ENCODE measurements around the gene ZNF681.
"Not testable (repeated sequence)": the region's sequence is repeated elsewhere in the genome, so short reads cannot be mapped to it uniquely, and the experiment has no call there.

ZNF681 gene

GRCh38 chr19:23774524-23774971 lies 15.9 kb upstream of the ZNF681 start:
- DNase-seq (ENCODE audit: extremely low read depth in 1 of 2, low read depth in 1 of 2), result no peak

- no peak for DNase-seq (ENCODE audit: extremely low read depth in 1 of 2, low read depth in 1 of 2)
Measured at GRCh38 chr19:23774106-23774505, 15.4 kb upstream of the ZNF681 start.

- no peak for DNase-seq (ENCODE audit: extremely low read depth in 1 of 2, low read depth in 1 of 2)
Measured at GRCh38 chr19:23772675-23773063, 14.0 kb upstream of the ZNF681 start.

DNA sequence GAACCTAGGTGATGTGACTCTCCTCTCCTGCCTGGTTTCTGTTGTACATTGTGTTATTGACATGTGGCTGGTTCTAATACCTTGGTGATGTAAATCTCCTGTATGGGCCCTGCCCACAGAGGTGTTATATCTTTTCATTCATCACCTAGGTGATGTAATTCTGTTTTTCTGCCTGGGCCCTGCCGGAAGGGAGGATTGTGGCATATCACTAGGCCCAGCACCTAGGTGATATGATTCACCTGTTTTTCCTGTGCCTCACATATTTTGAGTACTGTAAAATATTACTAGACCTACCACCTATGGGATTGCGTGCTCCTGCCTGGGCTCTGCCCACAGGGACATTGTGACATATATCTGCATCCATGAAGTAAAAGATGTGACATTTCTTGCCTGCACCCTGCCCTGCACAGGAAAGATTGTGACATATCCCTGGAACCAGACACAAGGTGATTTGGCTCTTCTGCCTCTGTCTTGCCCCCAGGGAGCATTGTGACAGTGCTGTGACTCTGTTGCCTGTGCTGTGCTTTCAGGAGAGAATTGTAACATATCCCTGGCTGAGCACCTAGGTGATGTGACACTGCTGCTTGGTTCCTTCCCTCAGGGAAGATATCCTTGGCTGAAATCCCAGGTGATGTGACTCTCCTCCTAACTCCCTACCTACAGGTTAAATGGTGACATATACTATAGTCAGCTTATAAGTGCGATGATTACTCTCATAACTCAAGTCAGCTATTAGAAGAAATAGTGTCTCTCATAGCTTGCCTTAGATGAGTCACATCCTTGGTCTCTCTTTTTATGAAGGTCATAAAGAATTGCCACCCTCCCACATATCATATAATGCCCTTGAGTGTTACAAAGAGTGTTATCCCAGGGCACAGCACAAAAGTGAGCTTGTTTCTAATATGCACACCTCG lies 13.3 kb upstream of the ZNF681 start:
- no peak for DNase-seq (ENCODE audit: extremely low read depth in 1 of 2, low read depth in 1 of 2)

GRCh38 chr19:23771316-23771715 lies 12.6 kb upstream of the ZNF681 start:
- DNase-seq (ENCODE audit: extremely low read depth in 1 of 2, low read depth in 1 of 2), result no peak

DNA sequence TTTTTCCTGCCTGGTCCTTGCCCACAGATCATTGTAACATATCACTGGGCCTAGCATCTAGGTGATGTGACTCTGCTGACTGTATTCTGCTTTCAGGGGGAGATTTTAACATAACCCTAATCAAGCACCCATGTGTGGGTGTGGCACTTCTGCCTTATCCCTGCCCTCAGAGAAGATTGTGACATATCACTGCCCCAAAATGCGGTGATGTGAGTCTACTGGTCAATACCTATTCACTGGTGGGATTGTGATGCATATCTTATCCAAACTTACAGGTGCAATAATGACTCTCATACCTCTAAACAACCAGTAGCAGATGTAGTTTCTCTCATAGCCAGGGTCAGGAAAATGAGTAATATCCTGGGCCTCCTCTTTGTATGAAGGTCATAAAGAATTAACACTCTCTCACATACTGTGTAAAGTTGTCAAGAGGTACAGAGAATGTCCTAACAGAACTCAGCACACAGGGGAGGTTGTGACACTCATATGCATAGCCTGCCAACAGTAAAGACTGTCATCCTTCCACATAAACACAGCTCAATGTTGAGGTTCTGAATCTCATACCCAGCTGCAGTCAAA lies 12.1 kb upstream of the ZNF681 start:
- DNase-seq (ENCODE audit: extremely low read depth in 1 of 2, low read depth in 1 of 2), result no peak

DNA sequence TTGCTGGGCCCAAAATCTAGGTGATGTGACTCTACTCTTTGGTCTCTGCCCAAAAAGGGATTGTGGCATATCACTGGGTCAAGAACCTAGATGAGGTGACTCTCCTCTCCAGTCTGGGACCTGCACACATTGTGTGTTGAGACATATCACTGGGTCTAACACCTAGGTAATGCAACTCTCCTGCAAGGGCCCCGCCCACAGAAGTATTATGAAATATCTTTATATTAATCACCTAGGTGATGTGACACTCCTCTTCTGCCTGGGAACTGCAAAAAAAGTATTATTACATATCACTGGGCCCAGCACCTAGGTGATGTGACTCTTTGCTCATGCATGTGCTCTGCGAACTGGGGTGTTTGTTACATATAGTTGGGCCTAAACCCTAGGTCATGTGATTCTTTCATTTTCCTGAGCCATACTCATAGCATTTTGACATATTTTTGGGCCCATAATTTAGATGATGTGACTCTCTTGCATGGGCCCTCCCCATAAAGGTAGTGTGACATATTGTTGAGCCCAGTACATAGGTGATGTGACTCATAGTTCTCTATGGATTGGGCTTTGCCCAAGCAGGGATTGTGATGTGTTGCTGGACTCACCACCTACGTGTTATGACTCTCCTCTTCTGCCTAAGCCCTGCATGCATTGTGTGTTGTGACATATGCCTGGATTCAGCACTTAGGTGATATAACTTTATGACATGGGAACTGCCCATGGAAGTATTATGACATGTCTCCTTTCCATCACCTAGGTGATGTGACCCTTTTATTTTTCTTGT lies 11.2 kb upstream of the ZNF681 start:
- no peak for DNase-seq (ENCODE audit: extremely low read depth in 1 of 2, low read depth in 1 of 2)

- DNase-seq (ENCODE audit: extremely low read depth in 1 of 2, low read depth in 1 of 2), result no peak
Measured at GRCh38 chr19:23766951-23767350, 8.3 kb upstream of the ZNF681 start.

- DNase-seq (ENCODE audit: extremely low read depth in 1 of 2, low read depth in 1 of 2), result no peak
Measured at GRCh38 chr19:23764781-23765180, 6.1 kb upstream of the ZNF681 start.

GRCh38 chr19:23762884-23763711 lies 4.4 kb upstream of the ZNF681 start:
- DNase-seq (ENCODE audit: extremely low read depth in 1 of 2, low read depth in 1 of 2), result peak; percentile 46 to 73

GRCh38 chr19:23762548-23762883 lies 3.8 kb upstream of the ZNF681 start:
- no peak for DNase-seq (ENCODE audit: extremely low read depth in 1 of 2, low read depth in 1 of 2)

DNA sequence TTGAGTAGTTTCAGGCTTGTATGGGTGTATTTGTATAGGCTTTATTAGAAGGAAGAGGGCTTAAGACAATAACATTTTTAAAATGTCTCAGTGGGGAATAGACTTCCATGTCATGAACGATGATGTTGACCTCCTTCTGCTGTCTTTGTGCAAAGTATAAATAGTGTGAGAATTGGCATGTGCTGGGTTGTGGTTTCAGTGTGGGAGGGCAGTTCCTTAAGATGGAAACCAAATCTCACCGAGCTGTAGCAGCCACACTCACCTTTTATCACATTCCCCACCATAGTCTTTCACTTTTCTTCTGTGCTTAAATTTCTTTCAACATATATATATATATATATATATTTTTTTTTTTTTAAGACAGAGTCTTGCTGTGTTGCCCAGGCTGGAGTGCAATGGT lies 1.6 kb upstream of the ZNF681 start:
- not testable (repeated sequence) for DNase-seq (ENCODE audit: extremely low read depth in 1 of 2, low read depth in 1 of 2)

GRCh38 chr19:23743633-23744232 lies 15.0 kb downstream of the ZNF681 start:
- DNase-seq (ENCODE audit: extremely low read depth in 1 of 2, low read depth in 1 of 2), result not testable (repeated sequence)

GRCh38 chr19:23730729-23731465 lies 27.8 kb downstream of the ZNF681 start:
- DNase-seq (ENCODE audit: extremely low read depth in 1 of 2, low read depth in 1 of 2), result not testable (repeated sequence)

DNA sequence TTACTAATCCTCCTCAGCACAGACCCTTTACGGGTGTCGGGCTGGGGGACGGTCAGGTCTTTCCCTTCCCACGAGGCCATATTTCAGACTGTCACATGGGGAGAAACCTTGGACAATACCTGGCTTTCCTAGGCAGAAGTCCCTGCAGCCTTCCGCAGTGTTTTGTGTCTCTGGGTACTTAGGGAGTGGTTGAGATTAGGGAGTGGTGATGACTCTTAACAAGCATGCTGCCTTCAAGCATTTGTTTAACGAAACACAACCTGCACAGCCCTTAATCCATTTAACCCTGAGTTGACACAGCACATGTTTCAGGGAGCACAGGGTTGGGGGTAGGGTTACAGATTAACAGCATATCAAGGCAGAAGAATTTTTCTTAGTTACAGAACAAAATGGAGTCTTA lies 34.5 kb downstream of the ZNF681 start:
- DNase-seq (ENCODE audit: extremely low read depth in 1 of 2, low read depth in 1 of 2), result not testable (repeated sequence)

GRCh38 chr19:23718802-23719201 lies 39.9 kb downstream of the ZNF681 start:
- no peak for DNase-seq (ENCODE audit: extremely low read depth in 1 of 2, low read depth in 1 of 2)

GRCh38 chr19:23716792-23717191 lies 41.9 kb downstream of the ZNF681 start:
- no peak for DNase-seq (ENCODE audit: extremely low read depth in 1 of 2, low read depth in 1 of 2)

GRCh38 chr19:23709347-23709746 lies 49.3 kb downstream of the ZNF681 start:
- DNase-seq (ENCODE audit: extremely low read depth in 1 of 2, low read depth in 1 of 2), result no peak

GRCh38 chr19:23706657-23707056 lies 52.0 kb downstream of the ZNF681 start:
- DNase-seq (ENCODE audit: extremely low read depth in 1 of 2, low read depth in 1 of 2), result no peak

DNA sequence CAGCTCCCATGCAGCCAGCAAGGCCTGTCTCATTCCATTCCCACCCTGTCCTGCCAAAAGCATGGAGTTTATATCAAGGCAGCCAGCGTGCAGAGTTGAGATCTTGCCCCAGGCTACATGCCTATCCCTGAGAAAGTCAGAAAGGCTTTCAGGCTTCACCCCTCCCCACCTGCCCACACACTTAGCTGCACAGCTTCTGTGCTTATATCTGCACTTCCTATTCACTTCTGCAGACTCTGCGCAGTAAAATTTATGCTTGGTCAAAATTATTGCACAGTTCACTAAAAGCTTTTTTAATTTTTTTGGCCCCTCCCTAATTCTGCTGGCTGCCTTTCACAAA lies 59.2 kb downstream of the ZNF681 start:
- no peak for DNase-seq (ENCODE audit: extremely low read depth in 1 of 2, low read depth in 1 of 2)
